Ecto neural progenitor cell (in vitro differentiated cells): ENCODE data around the gene SRBD1.

Source experiments
- DNase-seq: peaks from one replicate; pipeline ENCODE4 v3.0.0-alpha.2; 2018; ENCODE audit warnings: low spot score

The SRBD1 gene

DNA sequence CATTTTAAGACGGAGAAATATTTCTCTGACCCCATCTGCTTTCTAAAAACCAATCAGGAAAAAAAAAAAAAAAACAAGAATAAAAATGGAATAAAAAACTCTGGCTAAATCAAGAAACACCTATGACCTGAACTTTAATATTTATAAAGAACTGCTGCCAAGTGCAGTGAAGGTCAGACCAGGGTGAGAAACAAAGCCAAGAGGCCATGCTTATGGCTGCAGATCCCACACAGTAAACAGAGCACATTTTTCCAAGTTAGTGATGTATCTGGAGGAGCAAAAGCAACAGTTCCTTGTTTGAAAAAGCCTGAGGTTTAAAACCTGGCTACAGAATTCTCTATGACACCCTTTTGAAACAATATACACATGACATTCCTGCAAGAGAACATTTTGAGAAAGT lies 242.3 kb downstream of the SRBD1 start:
- no peak for DNase-seq

DNA sequence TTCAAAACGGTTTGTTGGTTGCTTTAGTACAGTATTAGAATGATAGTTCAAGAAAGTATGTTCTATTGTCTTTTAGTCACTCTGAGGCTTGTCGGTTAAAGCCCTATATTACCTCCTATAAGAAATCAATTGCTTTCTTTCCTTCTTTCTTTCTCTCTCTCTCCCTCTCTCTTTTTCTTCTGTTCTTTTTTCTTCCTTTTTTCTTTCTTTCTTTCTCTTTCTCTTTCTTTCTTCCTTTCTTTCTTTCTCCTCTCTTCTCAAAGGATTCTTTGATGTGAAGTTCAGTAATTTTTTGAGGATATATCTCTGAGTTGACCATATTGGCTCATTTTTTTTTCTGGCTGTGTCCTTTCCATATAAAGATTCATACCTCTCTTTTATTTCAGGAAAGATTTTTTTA lies 249.4 kb downstream of the SRBD1 start:
- DNase-seq = no peak

DNA sequence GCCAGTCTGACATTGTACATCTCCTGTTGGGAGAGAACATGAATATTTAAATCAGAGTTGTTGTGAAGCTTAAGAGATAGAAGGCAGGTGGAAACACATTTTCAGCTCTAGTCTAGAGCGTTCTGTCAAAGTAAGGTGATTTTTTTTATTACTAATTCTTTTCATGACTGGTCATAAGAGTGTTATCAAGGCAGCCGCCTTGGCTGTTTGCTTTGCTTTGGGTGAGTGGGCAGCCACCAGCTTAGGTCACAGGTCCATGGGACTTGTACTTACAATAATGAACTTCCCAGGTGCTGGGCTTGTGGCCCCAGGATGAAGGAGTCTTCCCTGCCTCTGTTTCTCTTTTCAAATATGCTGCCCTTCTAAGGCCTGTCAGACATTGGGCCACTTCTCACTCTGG lies 256.3 kb downstream of the SRBD1 start:
- DNase-seq = no peak

DNA sequence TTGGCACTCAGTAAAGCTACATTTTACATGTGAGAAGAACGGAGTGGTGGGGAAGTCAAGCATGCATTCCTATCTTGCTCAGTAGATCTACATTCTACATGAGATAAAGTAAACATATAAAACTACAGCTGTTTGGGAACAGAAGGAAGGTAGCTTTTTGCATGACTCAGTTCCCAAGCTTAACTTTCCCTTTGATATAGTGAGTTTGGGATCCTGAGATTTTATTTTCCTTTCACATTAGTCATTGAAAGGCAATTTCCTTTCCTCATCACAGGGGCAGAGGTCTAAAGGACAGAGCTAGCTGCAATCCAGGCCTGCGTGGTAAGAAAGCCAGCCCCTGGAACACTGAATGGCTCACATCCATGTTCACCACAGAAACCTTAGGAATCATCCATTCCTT lies 257.2 kb downstream of the SRBD1 start:
- DNase-seq = no peak

DNA sequence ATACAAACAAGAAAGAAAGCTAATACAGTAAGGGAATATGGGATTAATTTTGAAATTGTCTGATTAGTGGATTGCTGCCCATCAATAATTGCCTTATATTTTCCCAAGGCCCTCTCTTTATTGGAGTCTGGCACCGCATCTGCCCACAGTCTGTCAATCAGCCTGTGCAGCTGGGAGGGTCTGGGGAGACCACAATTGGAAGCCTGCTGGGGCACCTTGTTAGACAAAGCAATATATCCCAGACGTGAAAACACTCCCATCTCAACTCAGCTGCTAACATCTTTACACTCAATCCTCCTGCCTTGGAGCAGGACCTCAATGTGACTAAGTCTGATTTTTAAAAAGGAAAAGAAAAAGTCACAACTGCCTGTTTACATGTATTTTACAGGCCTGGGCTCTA lies 258.6 kb downstream of the SRBD1 start:
- peak; percentile 40 for DNase-seq

DNA sequence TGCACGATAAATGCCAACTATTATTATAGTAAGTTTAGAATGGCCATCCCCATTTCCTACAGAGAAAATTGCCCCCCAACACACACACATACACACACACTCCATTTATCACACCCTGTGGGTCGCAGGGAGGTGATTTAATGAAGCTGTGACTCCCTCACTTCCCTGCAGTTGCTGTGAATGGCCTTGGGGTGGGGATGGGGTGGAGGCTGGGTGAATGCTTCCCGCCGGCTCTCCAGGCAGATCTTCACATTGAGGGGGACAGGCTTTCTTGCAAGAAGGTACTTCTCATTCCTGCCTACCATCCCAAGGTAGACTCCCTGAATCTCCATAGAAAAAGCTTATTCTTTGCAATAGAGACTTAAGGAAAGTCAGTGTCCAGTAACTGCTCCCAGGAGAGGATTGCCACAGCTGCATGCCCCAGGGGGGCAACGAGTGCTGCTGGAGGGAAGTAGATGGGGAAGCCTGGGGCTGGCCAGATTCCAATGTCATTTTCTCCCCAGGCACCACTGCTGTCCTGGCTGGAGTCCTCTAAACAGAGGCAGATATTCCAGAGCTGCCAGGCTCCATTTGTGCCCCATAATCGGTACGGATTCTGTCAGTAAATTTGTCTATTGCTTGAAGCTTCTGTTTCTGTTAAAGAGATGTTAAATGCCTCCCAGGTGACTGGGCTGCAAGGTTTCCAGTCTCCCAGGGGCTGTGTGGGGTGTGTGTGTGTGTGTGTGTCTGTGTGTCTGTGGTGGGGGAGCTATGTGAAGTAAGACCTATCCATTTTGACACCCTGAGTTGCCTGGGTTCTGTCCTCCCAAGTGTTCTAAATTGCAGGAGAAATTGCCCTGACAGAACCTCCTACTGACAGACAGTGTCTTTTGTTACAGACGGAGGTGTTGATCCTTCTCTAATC lies 265.5 kb downstream of the SRBD1 start:
- peak; percentile 47 for DNase-seq

DNA sequence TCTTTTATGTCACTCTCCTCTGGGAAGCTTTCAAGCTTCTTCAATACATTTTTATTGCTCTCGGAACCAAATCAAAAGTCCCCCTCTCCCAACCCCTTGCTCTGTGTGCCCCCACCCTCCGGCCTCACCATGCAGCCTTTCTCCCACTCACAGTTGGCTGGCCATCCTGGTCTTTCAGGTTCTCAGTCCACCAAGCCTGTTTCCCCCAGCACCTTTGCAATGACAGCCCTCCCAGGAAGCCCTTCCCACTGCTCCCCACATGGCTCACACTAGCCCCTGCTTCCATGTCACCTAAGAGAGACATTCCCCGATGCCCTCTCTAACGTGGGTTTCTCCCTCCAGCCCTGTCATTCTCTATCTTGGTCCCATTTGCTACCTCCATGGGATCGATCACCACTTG lies 266.6 kb downstream of the SRBD1 start:
- peak; percentile 29 for DNase-seq

DNA sequence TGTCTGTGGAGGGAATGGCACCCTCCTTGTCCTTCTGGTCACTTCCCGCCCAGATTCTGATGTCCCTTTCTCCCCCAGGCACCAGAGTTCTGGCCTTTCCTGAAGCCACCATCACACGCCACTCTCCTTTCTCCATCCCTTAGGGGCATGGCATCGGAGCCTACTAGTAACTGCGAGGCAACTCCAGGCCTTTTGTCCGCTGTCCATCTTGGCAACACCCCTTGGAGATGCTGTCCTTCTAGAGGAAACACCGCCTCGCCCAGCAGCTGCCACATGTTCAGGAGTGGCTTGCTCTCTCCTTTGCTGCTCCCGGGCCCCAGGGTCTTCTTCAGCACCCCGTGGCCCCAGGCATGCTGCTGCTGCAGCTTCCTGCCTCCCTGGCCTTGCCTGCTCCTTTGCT lies 267.0 kb downstream of the SRBD1 start:
- no peak for DNase-seq

DNA sequence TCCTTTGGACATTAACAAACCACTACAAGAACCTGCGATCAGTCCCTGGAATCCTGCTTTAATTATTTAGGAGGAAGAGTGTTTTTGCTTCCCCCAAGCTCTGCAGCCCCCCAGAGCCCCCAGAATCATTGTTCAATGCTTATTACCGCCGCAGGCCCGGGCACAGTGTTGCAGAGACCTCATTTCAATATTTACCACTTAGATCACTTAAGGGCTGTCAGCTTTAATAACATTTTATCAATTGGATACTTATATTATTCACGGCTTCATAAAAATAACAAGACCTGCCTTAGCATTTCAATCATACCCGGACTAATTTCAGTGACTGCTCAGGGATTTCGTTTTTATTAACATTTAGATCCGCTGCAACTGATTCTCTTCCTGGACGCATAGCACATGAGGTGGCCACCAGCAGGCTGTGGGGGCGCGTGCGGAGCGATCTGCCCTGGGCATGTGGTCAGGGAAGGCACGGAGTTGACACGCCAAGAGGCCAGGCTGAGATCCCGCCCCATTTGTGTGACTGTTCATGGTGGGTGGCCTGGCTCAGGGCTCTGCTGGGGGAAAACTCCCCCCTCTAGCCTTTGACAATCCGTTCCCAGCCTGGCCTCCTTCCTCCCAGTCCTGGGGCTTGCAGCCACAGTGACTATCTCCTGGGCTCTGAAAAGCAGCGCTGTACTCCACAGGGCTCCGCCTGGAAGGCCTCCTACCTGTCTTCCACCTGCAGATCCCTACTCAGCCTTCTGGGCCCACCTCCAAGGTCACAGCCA lies 267.6 kb downstream of the SRBD1 start:
- DNase-seq = peak; percentile 65

DNA sequence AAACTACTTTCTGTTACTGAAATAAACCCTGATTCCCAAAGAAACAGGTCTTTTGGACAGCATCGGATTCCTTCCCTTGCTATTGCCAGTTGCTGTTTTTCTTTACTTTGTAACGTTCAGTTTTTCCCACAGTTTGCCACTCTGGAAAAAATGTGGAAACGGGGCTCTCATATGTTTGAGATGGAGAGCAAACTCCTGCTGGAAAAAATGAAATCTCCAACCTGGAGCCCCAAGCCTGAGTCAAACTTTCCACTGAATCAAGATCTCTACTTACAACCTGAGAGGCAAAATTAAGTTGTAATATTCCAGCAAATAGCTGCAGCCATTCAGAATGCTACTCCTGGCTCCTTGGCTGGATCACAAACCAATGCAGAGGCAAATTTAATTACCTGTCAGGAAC lies 270.7 kb downstream of the SRBD1 start:
- peak; percentile 12 for DNase-seq

DNA sequence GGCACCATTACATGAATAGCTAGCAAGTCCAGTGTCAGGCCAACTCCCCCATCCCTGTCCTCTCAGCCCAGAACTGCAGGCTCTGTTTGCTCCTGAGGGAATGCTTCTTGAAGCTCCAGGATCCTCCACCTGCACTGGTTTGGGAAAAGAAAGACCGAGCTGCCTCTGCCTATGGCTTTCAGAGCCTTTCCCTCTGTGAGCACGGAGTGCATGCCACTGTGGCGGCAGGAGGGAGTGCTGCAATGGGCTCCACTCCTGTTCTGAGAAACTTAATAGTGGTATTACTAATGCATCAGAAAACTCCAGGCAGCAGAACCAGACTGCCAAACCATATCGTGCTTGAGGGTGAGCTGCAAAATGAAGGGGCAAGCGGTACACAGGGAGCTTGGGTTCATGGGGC lies 271.8 kb downstream of the SRBD1 start:
- DNase-seq = peak; percentile 18
